Psoas muscle (tissue), 8 donors: ENCODE measurements around the gene SPATA21. TPM values are rescaled to one million over a fixed set of nuclear protein-coding genes. Genes with fewer than 3 reads are reported as not detected.
A peak's percentile ranks its signal among the peaks of the same experiment; 100 is the strongest.
"Not testable (repeated sequence)": the region's sequence is repeated elsewhere in the genome, so short reads cannot be mapped to it uniquely, and the experiment has no call there.

Source experiments
- ATAC-seq, 4 donors: fragments of 200-7000 bp; cut with Tn5 transposase; one replicate each; pipeline ENCODE4 v1.9.1; 2020; ENCODE audit warnings: moderate library complexity in 3 of 4, mild to moderate bottlenecking in 2 of 4
- DNase-seq, 2 donors: peaks; one replicate each; pipeline ENCODE4 v3.0.0-alpha.2; 2020
- H3K27ac ChIP-seq: fragments of 200-600 bp; one replicate; pipeline ENCODE4 v1.8.0; 2022
- H3K27me3 ChIP-seq, 3 donors: fragments of 200-600 bp in 1 of 3; one replicate each; pipeline versions ENCODE4 v1.6.1 to v1.8.0; 2013 to 2022; ENCODE audit warnings: low read length in 2 of 3, mild to moderate bottlenecking in 2 of 3, moderate library complexity in 1 of 3; ENCODE audit not compliant: insufficient read depth in 3 of 3
- H3K36me3 ChIP-seq, 2 donors: fragments of 200-600 bp in 1 of 2; one replicate each; pipeline versions ENCODE4 v1.6.1 to v1.8.0; 2013 to 2022; ENCODE audit warnings: low read depth in 1 of 2, mild to moderate bottlenecking in 1 of 2, moderate library complexity in 1 of 2; ENCODE audit not compliant: insufficient read depth in 1 of 2
- H3K4me1 ChIP-seq: fragments of 200-600 bp; one replicate; pipeline ENCODE4 v1.8.0; 2022
- H3K4me3 ChIP-seq: fragments of 200-600 bp; one replicate; pipeline ENCODE4 v1.8.0; 2022; ENCODE audit warnings: mild to moderate bottlenecking
- H3K9me3 ChIP-seq: fragments of 200-600 bp; one replicate; pipeline ENCODE4 v1.8.0; 2022
- WGBS, 3 donors: extraction: QIAGEN DNeasy Blood & Tissue Kit; methylation state at CpG; one replicate each; pipeline versions ENCODE4 v1.1.6 to v1.1.7; 2013; 5-methylcytosine and 5-hydroxymethylcytosine counted together
- intact Hi-C, 2 donors: fragments of 100-400 bp; cut with DNase I; formaldehyde crosslinking; loops; one replicate each; pipeline versions ENCODE4 v1.11.0 to v1.14.2; 2022
- polyA plus RNA-seq, 3 donors: library from polyadenylated mRNA; stranded (reverse); fragments of 200-250 nt; gene quantifications; one replicate each; pipeline ENCODE4 v1.2.3, GENCODE V29; 2013
- total RNA-seq, 4 donors: library from RNA; stranded (reverse); fragmentation: NEBNext Ultra II Directional in 2 of 4; extraction: Animal tissue kit (Norgen Biotek cat#: 25700) in 2 of 4; gene quantifications; one replicate each; pipeline versions ENCODE4 v1.2.1 to v1.2.4, GENCODE V29; 2021 to 2023
- TF ChIP-seq, protein P1 (sequence below): fragments of 200-600 bp; IDR thresholded peaks from one replicate; pipeline ENCODE4 v1.8.0; 2022; ENCODE audit warnings: antibody characterized with exemption
- donor health status: healthy with polysubstance abuse.
- donor health status: DM: no; HTN: no; CAD: no; lungs with moderate emphysema.
- donor health status: Bipolar disorder and iron deficiency.
- donor health status: healthy.
- donor health status: DM: yes; HTN: yes; CAD: no.
- donor health status: DM: no; HTN: no; CAD: no.
- donor health status: DM: no; HTN: no; CAD: no.
- donor health status: DM: yes; HTN: yes; CAD: no.

SPATA21 gene
- total and polyA plus RNA-seq, 7 donors = 0.21 to 0.52 (median 0.44) TPM; not detected in 4

DNA sequence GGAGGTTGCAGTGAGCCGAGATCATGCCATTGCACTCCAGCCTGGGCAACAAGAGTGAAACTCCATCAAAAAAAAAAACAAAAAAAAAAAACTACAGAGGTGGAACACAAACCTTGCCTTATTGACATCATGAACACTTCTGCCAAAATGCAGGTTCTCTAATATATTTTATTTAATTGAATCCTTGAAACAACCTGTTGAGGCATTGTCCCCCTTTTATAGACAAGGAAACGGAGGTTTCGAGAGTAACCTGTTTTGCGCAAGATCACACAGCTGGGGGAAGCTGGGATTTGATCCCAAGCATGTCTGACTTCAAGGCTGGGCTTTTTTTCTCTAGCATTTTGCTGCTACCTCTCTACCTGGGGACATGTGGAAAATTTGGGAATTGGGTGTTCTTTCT lies 67.4 kb downstream of the SPATA21 start:
- ATAC-seq = no peak
- no peak for DNase-seq
- Histone ChIP-seq H3K4me3 (peak overlapping the region; percentile 88), H3K9me3 (no peaks in the 10 kb centered on the region), H3K4me1 (peaks cover 58% of the 10 kb centered on the region), H3K27me3 (no peaks in the 10 kb centered on the region), H3K36me3 (no peaks in the 10 kb centered on the region), H3K27ac (no peak overlapping the region)
- WGBS, 3 donors = 69 to 89% (median 71%) methylated on average over 4 of the region's 4 CpGs
- TF ChIP-seq, protein P1, sequence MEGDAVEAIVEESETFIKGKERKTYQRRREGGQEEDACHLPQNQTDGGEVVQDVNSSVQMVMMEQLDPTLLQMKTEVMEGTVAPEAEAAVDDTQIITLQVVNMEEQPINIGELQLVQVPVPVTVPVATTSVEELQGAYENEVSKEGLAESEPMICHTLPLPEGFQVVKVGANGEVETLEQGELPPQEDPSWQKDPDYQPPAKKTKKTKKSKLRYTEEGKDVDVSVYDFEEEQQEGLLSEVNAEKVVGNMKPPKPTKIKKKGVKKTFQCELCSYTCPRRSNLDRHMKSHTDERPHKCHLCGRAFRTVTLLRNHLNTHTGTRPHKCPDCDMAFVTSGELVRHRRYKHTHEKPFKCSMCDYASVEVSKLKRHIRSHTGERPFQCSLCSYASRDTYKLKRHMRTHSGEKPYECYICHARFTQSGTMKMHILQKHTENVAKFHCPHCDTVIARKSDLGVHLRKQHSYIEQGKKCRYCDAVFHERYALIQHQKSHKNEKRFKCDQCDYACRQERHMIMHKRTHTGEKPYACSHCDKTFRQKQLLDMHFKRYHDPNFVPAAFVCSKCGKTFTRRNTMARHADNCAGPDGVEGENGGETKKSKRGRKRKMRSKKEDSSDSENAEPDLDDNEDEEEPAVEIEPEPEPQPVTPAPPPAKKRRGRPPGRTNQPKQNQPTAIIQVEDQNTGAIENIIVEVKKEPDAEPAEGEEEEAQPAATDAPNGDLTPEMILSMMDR = no peak
- intact Hi-C loops = loop anchor here (5.0 to 10.0 kb wide), 2 partner anchors 123 to 285 kb away; no protein-coding TSS in a partner anchor

DNA sequence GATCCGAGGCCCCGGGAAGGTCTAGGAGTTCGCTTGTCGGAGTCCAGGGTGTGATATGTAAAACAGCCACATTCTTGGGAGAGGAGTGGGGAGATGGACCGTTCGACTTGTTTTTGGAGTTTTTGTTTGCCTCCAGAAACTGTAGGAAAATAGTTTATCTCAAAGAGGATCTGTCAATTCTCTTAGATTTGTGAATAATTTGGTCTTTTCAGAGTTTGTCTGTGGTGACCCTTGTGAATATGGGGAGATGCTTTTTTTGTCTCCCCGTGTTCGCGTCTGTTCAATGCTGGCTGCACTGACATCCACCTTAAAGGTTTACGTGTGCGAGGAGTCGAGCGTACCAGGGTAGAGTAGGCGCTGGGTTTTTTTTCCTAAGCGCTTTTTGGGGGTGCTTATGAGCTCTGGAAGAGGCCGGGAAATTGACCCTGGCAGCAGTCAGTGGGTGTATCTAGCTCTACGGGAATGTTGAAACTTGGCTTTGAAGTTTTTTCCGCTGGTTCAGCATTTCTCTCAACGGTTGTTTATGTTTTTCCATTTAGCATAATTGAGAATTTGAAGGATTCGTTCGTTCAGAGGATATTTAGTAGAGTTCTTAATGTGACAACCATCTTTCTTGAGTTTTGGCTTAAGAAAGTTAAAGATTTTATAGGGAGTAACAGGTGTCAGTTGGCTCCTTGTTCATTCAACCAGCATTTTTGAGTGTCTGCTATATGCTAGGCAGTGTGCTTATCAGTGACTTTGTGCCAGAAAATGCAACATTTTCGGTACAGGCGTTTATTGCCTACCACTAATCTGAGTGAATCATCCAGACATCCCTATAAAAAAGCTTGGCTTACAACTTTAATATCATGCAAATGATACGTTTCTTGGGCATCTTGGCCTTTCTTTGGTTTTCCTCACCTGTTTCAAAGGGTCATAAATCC lies 69.0 kb downstream of the SPATA21 start:
- H3K4me1 ChIP-seq = peaks cover 44% of the 10 kb centered on the region
- intact Hi-C loops = loop anchor here (2.0 to 10.0 kb wide), 3 partner anchors 73 to 283 kb away; partner anchors contain the start of gene NECAP2 (in 1 of the 2)

DNA sequence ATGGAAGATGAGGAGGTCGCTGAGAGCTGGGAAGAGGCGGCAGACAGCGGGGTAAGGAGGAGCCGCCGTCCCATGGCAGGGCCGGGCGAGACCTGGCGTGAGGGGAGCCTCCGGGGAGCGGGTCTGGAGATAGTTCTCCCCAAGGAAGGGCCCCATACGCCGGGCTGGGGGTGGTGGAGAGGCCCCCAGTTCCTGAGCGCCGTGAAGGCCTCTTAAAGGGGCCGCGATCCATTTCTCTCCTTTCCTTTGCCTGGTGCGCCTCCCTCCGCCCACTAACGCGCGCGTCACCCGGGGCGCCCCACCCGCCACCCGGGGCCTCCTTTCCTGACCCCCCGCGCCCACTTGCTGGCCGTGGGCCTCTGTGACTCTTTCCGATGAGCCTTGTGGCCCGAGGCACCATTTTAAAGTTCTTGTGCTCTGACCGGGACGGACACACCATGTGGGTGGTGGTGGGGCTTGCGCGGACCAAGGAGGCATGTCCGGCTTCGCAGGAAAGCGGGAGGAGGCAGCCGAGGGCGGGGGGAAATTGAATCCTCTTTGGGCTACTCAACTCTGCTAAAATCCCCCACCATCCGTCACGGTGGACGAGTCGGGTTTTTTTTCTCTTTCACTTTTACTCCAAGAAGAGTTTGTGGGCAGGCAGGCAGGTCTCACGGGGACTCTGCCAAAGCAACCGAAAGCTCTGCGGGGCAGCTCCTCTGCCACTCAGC lies 69.8 kb downstream of the SPATA21 start:
- DNase-seq (peak; percentile 90 to 91), ATAC-seq (peak; percentile 87 to 90 (median 89))
- H3K4me1 ChIP-seq = peaks cover 38% of the 10 kb centered on the region
- H3K27me3 ChIP-seq = no peaks in the 10 kb centered on the region
- intact Hi-C loops = loop anchor here (2.0 to 10.0 kb wide), 3 partner anchors 73 to 283 kb away; partner anchors contain the start of gene NECAP2 (in 1 of the 2)
- peak overlapping the region; percentile 99 for H3K27ac ChIP-seq
- WGBS, 3 donors = 0% methylated on average over 35 to 47 of the region's 47 CpGs
- peak overlapping the region; percentile 88 for H3K4me3 ChIP-seq
- H3K36me3 ChIP-seq = no peaks in the 10 kb centered on the region
- TF ChIP-seq, protein P1 = no peak
- H3K9me3 ChIP-seq = no peaks in the 10 kb centered on the region

More for the DNA sequence above, 69.0 kb downstream of the SPATA21 start:
- Histone ChIP-seq H3K36me3 (no peaks in the 10 kb centered on the region), H3K27me3 (no peaks in the 10 kb centered on the region), H3K27ac (peak overlapping the region; percentile 99), H3K9me3 (no peaks in the 10 kb centered on the region), H3K4me3 (peak overlapping the region; percentile 88)
- 1 to 2% (median 1%) methylated on average over 24 of the region's 24 CpGs for WGBS, 3 donors
- DNase-seq = peak in 1 of 2 donors; percentile 41
- ATAC-seq = no peak
- TF ChIP-seq, protein P1 = no peak

DNA sequence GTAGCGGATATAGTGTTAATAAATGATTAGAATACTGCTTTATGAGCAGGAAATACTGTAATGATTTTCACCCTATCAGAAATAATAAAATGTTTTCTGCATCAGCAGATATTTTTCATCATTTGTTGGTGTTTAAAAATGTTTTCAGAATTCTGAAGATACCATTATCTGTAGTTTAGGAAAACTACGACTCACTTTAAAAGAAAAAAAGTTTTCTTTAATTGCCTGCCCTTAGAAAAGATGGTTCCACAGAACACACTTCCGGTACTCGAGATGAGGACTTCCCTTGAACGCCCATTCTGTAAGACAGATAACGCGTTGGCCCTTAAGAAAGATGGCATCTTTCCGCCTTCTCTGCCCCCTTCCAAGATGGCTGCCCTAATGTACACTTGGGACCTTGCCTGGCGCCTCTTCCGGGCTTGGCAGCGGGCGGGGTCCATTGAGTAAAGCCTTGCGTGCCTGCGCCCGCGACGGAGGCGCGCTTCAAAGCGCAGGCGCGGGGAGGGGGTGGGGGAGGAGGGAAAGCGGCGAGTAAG lies 70.4 kb downstream of the SPATA21 start, which contains the start of gene SZRD1:
Gene SZRD1, plus strand, starts transcription at position 521 of the 536 bp plus-strand sequence. CDS start 16 bp downstream, outside the sequence.
- H3K4me1 ChIP-seq = peaks cover 32% of the 10 kb centered on the region
- TF ChIP-seq, protein P1 = no peak
- no peaks in the 10 kb centered on the region for H3K36me3 ChIP-seq
- peak within 1 kb of the TSS; percentile 99 for H3K27ac ChIP-seq
- ATAC-seq (peak; percentile 91 to 94 (median 92)), DNase-seq (peak; percentile 97 to 98)
- H3K4me3 ChIP-seq = peak within 1 kb of the TSS; percentile 88
- WGBS, 3 donors = 2 to 3% (median 3%) methylated on average over 24 of the region's 24 CpGs
- intact Hi-C loops = loop anchor here (2.0 to 10.0 kb wide), 3 partner anchors 74 to 282 kb away; partner anchors contain the start of gene NECAP2 (in 1 of the 2)
- no peaks in the 10 kb centered on the region for H3K27me3 ChIP-seq
- H3K9me3 ChIP-seq = no peaks in the 10 kb centered on the region

DNA sequence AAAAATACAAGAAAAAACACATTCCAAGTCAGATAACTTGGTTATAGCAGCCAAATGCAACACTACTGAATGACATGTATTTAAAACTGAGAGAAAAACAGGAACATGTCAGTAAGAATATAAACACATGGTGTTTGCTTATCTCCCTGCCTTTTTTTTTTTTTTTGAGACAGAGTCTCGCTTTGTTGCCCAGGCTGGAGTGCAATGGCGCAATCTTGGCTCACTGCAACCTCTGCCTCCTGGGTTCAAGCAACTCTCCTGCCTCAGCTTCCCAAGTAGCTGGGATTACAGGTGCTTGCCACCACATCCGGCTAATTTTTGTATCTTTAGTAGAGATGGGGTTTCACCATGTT lies 72.1 kb downstream of the SPATA21 start:
- intact Hi-C loops = loop anchor here (2.0 to 10.0 kb wide), 3 partner anchors 118 to 282 kb away; no protein-coding TSS in a partner anchor
- not testable (repeated sequence) for ATAC-seq
- WGBS, 3 donors = 78 to 87% (median 86%) methylated on average over 3 of the region's 3 CpGs

More for the DNA sequence above, 72.1 kb downstream of the SPATA21 start:
- peaks cover 19% of the 10 kb centered on the region for H3K4me1 ChIP-seq
- not testable (repeated sequence) for DNase-seq, H3K9me3 ChIP-seq, H3K4me3 ChIP-seq, H3K27me3 ChIP-seq, H3K36me3 ChIP-seq, H3K27ac ChIP-seq
